Endodermal cell (in vitro differentiated cells): Measurements from ENCODE around the gene B4GALT6. TPM values are rescaled to one million over a fixed set of nuclear protein-coding genes. Genes with fewer than 3 reads are reported as not detected.

Experiments
- DNase-seq: peaks from one replicate; pipeline ENCODE4 v3.0.0-alpha.2; 2017
- H3K27ac ChIP-seq: 2 replicates; pipeline ENCODE4 v1.5.1; 2013; ENCODE audit warnings: mild to moderate bottlenecking, low read depth, low read length, moderate library complexity
- H3K27me3 ChIP-seq: 2 replicates; pipeline ENCODE4 v1.6.1; 2013; ENCODE audit warnings: mild to moderate bottlenecking, low read length, moderate library complexity; ENCODE audit not compliant: insufficient read depth, control insufficient read depth, poor library complexity, severe bottlenecking
- H3K36me3 ChIP-seq: 2 replicates; pipeline ENCODE4 v1.7.0; 2013; ENCODE audit warnings: mild to moderate bottlenecking, low read length, moderate library complexity; ENCODE audit not compliant: control insufficient read depth, insufficient read depth
- H3K4me1 ChIP-seq: one replicate; pipeline ENCODE4 v1.7.0; 2013; ENCODE audit warnings: low read length; ENCODE audit not compliant: control insufficient read depth, insufficient read depth
- H3K4me3 ChIP-seq: 2 replicates; pipeline ENCODE4 v1.5.1; 2013; ENCODE audit warnings: mild to moderate bottlenecking, low read length, moderate library complexity
- H3K9ac ChIP-seq: 2 replicates; pipeline ENCODE4 v1.6.1; 2013; ENCODE audit warnings: mild to moderate bottlenecking, low read length, moderate library complexity; ENCODE audit not compliant: poor library complexity, severe bottlenecking; ENCODE audit errors: extremely low read depth
- H3K9me3 ChIP-seq: 2 replicates; pipeline ENCODE4 v1.6.1; 2013; ENCODE audit warnings: mild to moderate bottlenecking, low read length, moderate library complexity; ENCODE audit not compliant: control insufficient read depth
- H3K27ac Mint-ChIP-seq: 2 replicates; pipeline ENCODE4 v1.8.0; 2020; ENCODE audit warnings: mixed read lengths
- H3K27me3 Mint-ChIP-seq: 2 replicates; pipeline ENCODE4 v1.8.0; 2021; ENCODE audit warnings: mild to moderate bottlenecking, mixed read lengths; ENCODE audit not compliant: insufficient read depth
- H3K36me3 Mint-ChIP-seq: 2 replicates; pipeline ENCODE4 v1.8.0; 2020; ENCODE audit warnings: low read depth, mixed read lengths
- H3K4me1 Mint-ChIP-seq: 2 replicates; pipeline ENCODE4 v1.8.0; 2020; ENCODE audit warnings: mixed read lengths
- H3K4me3 Mint-ChIP-seq: 2 replicates; pipeline ENCODE4 v1.8.0; 2020; ENCODE audit warnings: mild to moderate bottlenecking, moderate library complexity, mixed read lengths
- H3K9me3 Mint-ChIP-seq: 2 replicates; pipeline ENCODE4 v1.8.0; 2020; ENCODE audit warnings: mild to moderate bottlenecking, mixed read lengths
- WGBS, 2 experiments: methylation state at CpG; one replicate each; pipeline versions ENCODE4 v1.1.5 to v1.1.7; 2013; ENCODE audit warnings: missing lambda C conversion rate in 2 of 2, mixed read lengths in 1 of 2; ENCODE audit not compliant: insufficient coverage in 1 of 2, insufficient read length in 1 of 2; 5-methylcytosine and 5-hydroxymethylcytosine counted together
- total RNA-seq, 2 donors: library from RNA; stranded (reverse); fragmentation: NEBNext Ultra II Directional in 1 of 2; extraction: Animal tissue kit (Norgen Biotek cat#: 25700) in 1 of 2; gene quantifications; 2 replicates in 1 of 2; 3 replicates in 1 of 2; pipeline ENCODE4 v1.2.1, GENCODE V29; 2021
- TF ChIP-seq, protein P1 (sequence below): fragments of 200-600 bp; sonication (generic); conservative IDR thresholded peaks from 2 replicates; pipeline ENCODE4 v1.5.0; 2021; ENCODE audit warnings: antibody characterized with exemption, mild to moderate bottlenecking

Gene B4GALT6
- total RNA-seq, 2 donors from 2014 or later: 47.7 to 48.4 TPM

- Histone ChIP-seq H3K27me3 (no peaks in the 10 kb centered on the region), H3K9ac (no peak overlapping the region), H3K9me3 (peaks cover 3% of the 10 kb centered on the region), H3K4me1 (no peaks in the 10 kb centered on the region), H3K36me3 (no peaks in the 10 kb centered on the region), H3K4me3 (no peak overlapping the region), H3K27ac (no peak overlapping the region)
- Mint-ChIP-seq H3K9me3 (peaks cover 5% of the 10 kb centered on the region), H3K27me3 (no peaks in the 10 kb centered on the region), H3K27ac (no peak overlapping the region), H3K4me1 (peaks cover 13% of the 10 kb centered on the region), H3K36me3 (peaks cover 56% of the 10 kb centered on the region), H3K4me3 (no peak overlapping the region)
- TF ChIP-seq, protein P1, sequence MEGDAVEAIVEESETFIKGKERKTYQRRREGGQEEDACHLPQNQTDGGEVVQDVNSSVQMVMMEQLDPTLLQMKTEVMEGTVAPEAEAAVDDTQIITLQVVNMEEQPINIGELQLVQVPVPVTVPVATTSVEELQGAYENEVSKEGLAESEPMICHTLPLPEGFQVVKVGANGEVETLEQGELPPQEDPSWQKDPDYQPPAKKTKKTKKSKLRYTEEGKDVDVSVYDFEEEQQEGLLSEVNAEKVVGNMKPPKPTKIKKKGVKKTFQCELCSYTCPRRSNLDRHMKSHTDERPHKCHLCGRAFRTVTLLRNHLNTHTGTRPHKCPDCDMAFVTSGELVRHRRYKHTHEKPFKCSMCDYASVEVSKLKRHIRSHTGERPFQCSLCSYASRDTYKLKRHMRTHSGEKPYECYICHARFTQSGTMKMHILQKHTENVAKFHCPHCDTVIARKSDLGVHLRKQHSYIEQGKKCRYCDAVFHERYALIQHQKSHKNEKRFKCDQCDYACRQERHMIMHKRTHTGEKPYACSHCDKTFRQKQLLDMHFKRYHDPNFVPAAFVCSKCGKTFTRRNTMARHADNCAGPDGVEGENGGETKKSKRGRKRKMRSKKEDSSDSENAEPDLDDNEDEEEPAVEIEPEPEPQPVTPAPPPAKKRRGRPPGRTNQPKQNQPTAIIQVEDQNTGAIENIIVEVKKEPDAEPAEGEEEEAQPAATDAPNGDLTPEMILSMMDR: no peak
- WGBS, 2 experiments: 100% methylated on average over 1 to 2 of the region's 2 CpGs
- no peak for DNase-seq
Observed at GRCh38 chr18:31656754-31657153, 27.6 kb downstream of the B4GALT6 start.

GRCh38 chr18:31655354-31655753 is 29.0 kb downstream of the B4GALT6 start:
- Mint-ChIP-seq H3K4me1 (peaks cover 18% of the 10 kb centered on the region), H3K36me3 (peaks cover 49% of the 10 kb centered on the region), H3K27ac (no peak overlapping the region), H3K27me3 (no peaks in the 10 kb centered on the region), H3K9me3 (no peaks in the 10 kb centered on the region), H3K4me3 (no peak overlapping the region)
- DNase-seq: no peak
- Histone ChIP-seq H3K36me3 (no peaks in the 10 kb centered on the region), H3K27ac (no peak overlapping the region), H3K4me1 (no peaks in the 10 kb centered on the region), H3K9ac (no peak overlapping the region), H3K9me3 (peaks cover 2% of the 10 kb centered on the region), H3K27me3 (no peaks in the 10 kb centered on the region), H3K4me3 (no peak overlapping the region)
- TF ChIP-seq, protein P1: no peak
- WGBS, 2 experiments: 90% methylated on average over 4 of the region's 4 CpGs; no CpG with 5 or more reads in 1 of the 2 experiments

- peaks cover 20% of the 10 kb centered on the region for H3K4me1 Mint-ChIP-seq
- H3K27ac Mint-ChIP-seq: no peak overlapping the region
- Histone ChIP-seq H3K9ac (no peak overlapping the region), H3K4me3 (no peak overlapping the region), H3K9me3 (no peaks in the 10 kb centered on the region), H3K4me1 (no peaks in the 10 kb centered on the region), H3K27me3 (no peaks in the 10 kb centered on the region), H3K36me3 (no peaks in the 10 kb centered on the region), H3K27ac (no peak overlapping the region)
- H3K4me3 Mint-ChIP-seq: no peak overlapping the region
- DNase-seq: no peak
- WGBS, 2 experiments: 97 to 100% methylated on average over 1 to 3 of the region's 3 CpGs
- peaks cover 34% of the 10 kb centered on the region for H3K36me3 Mint-ChIP-seq
- TF ChIP-seq, protein P1: no peak
- no peaks in the 10 kb centered on the region for H3K27me3 Mint-ChIP-seq
- H3K9me3 Mint-ChIP-seq: no peaks in the 10 kb centered on the region
Observed at GRCh38 chr18:31652877-31653276, 31.5 kb downstream of the B4GALT6 start.
